ENCODE results near the gene ZBTB7C. TPM values are rescaled to one million over a fixed set of nuclear protein-coding genes. Genes with fewer than 3 reads are reported as not detected.

Gene ZBTB7C
- total and polyA plus RNA-seq, 5 donors: 0.88 to 3.7 (median 2.0) TPM

- no peak for ATAC-seq
- WGBS: 78% methylated on average over 6 of the region's 6 CpGs
- no peak overlapping the region for H3K4me3 ChIP-seq (ENCODE audit: low read length)
- peak in 1 of 3 donors; percentile 18 for DNase-seq
- no peaks in the 10 kb centered on the region for H3K9me3 ChIP-seq (ENCODE audit: control insufficient read depth, low read length)
- intact Hi-C loops (cut with DNase I): loop anchor here in 3 of 4 donors (2.0 to 10.0 kb wide), 3 partner anchors 245 to 247 kb away; no protein-coding TSS in a partner anchor
- no peaks in the 10 kb centered on the region for H3K27me3 ChIP-seq (ENCODE audit: control insufficient read depth, insufficient read depth)
- H3K4me1 ChIP-seq (ENCODE audit: control insufficient read depth, insufficient read depth, low read length): peaks cover 2% of the 10 kb centered on the region
- no peak overlapping the region for H3K27ac ChIP-seq (ENCODE audit: low read length)
Observed at GRCh38 chr18:48019557-48020325, 389.4 kb downstream of the ZBTB7C start.

DNA sequence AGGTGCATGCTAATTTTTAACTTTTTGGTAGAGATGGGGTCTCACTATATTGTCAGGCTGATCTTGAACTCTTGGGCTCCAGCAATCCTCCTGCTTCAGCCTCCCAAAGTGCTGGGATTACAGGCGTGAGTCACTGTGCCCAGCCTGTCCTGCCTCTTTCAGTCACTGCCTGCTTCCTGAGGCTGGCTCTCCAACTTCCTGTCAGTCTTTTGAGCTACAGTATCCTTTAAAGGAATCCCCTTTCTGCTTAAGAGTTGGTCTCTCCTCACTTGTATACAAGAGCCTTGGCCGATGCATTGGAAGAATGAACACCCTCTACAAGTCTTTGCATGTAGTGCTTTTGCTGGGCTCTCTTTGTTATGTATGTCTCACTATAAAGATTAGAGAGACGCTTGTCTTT lies 390.3 kb downstream of the ZBTB7C start:
- Histone ChIP-seq H3K4me1 (ENCODE audit: control insufficient read depth, insufficient read depth, low read length) (peaks cover 2% of the 10 kb centered on the region), H3K9me3 (ENCODE audit: control insufficient read depth, low read length) (no peaks in the 10 kb centered on the region), H3K27me3 (ENCODE audit: control insufficient read depth, insufficient read depth) (no peaks in the 10 kb centered on the region), H3K27ac (ENCODE audit: low read length) (no peak overlapping the region), H3K4me3 (ENCODE audit: low read length) (no peak overlapping the region)
- 78% methylated on average over 3 of the region's 3 CpGs for WGBS
- DNase-seq (no peak), ATAC-seq (no peak)
- intact Hi-C loops (cut with DNase I): no loop called here

GRCh38 chr18:48017635-48018034 lies 391.5 kb downstream of the ZBTB7C start:
- H3K27ac ChIP-seq (ENCODE audit: low read length): no peak overlapping the region
- DNase-seq (no peak), ATAC-seq (no peak)
- no peaks in the 10 kb centered on the region for H3K27me3 ChIP-seq (ENCODE audit: control insufficient read depth, insufficient read depth)
- WGBS: 84% methylated on average over 2 of the region's 2 CpGs
- H3K4me1 ChIP-seq (ENCODE audit: control insufficient read depth, insufficient read depth, low read length): no peaks in the 10 kb centered on the region
- intact Hi-C loops (cut with DNase I): no loop called here
- H3K4me3 ChIP-seq (ENCODE audit: low read length): no peak overlapping the region
- H3K9me3 ChIP-seq (ENCODE audit: control insufficient read depth, low read length): no peaks in the 10 kb centered on the region

- WGBS: 57% methylated on average over 4 of the region's 4 CpGs
- Histone ChIP-seq H3K27me3 (ENCODE audit: control insufficient read depth, insufficient read depth) (no peaks in the 10 kb centered on the region), H3K4me3 (ENCODE audit: low read length) (no peak overlapping the region), H3K9me3 (ENCODE audit: control insufficient read depth, low read length) (no peaks in the 10 kb centered on the region), H3K4me1 (ENCODE audit: control insufficient read depth, insufficient read depth, low read length) (no peaks in the 10 kb centered on the region), H3K27ac (ENCODE audit: low read length) (no peak overlapping the region)
- intact Hi-C loops (cut with DNase I): no loop called here
- DNase-seq (no peak), ATAC-seq (no peak)
Observed at GRCh38 chr18:48013162-48013561, 396.0 kb downstream of the ZBTB7C start.

DNA sequence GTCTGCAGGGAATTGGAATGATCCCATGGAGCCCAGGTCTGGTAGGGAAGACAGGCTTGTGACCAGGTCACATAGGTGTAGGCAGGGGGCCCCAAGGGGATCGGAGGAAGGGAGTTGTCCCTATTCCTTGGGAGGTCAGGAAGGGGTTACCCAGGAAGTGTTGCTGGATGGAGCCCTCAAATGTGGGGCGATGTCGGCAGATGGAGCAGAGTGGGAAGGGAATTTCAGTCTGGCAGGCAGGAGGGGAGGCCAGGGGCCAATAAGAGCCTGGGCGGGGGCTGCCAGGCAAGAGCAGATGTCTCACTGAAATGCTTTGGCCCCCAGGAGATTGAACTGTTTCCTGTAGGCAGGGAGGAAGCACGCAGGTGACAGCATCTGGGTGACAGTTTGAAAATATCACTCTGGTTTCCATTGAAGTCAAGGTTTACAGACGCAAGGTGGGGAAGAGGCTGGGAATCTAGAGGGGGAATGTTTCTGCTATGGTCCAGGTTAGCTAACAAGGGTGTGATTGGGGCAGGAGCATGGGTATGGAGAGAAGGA lies 397.2 kb downstream of the ZBTB7C start:
- 67% methylated on average over 6 of the region's 6 CpGs for WGBS
- no peaks in the 10 kb centered on the region for H3K9me3 ChIP-seq (ENCODE audit: control insufficient read depth, low read length)

DNA sequence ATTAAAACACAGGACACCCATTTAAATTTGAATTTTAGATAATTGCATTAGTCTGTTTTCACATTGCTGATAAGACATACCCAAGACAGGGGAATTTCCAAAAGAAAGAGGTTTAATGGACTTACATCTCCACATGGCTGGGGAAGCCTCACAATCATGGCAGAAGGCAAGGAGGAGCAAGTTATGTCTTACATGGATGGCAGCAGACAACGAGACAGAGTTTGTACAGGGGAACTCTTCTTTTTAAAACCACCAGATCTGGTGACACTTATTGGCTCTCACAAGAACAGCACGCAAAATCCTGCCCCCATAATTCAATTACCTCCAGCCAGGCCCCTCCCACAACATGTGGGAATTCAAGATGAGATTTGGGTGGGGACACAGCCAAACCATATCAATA lies 398.9 kb downstream of the ZBTB7C start:
- H3K4me1 ChIP-seq (ENCODE audit: control insufficient read depth, insufficient read depth, low read length): no peaks in the 10 kb centered on the region
- H3K9me3 ChIP-seq (ENCODE audit: control insufficient read depth, low read length): no peaks in the 10 kb centered on the region
- WGBS: 97% methylated on average over 2 of the region's 2 CpGs
- intact Hi-C loops (cut with DNase I): no loop called here
- ATAC-seq (no peak), DNase-seq (no peak)
- no peak overlapping the region for H3K27ac ChIP-seq (ENCODE audit: low read length)
- H3K27me3 ChIP-seq (ENCODE audit: control insufficient read depth, insufficient read depth): no peaks in the 10 kb centered on the region
- no peak overlapping the region for H3K4me3 ChIP-seq (ENCODE audit: low read length)

More for the DNA sequence above, 397.2 kb downstream of the ZBTB7C start:
- intact Hi-C loops (cut with DNase I): no loop called here
- DNase-seq (no peak), ATAC-seq (no peak)
- no peaks in the 10 kb centered on the region for H3K27me3 ChIP-seq (ENCODE audit: control insufficient read depth, insufficient read depth)
- H3K27ac ChIP-seq (ENCODE audit: low read length): no peak overlapping the region
- no peak overlapping the region for H3K4me3 ChIP-seq (ENCODE audit: low read length)
- no peaks in the 10 kb centered on the region for H3K4me1 ChIP-seq (ENCODE audit: control insufficient read depth, insufficient read depth, low read length)

GRCh38 chr18:48009116-48009745 lies 400.0 kb downstream of the ZBTB7C start:
- intact Hi-C loops (cut with DNase I): no loop called here
- 93% methylated on average over 10 of the region's 10 CpGs for WGBS
- Histone ChIP-seq H3K4me1 (ENCODE audit: control insufficient read depth, insufficient read depth, low read length) (no peaks in the 10 kb centered on the region), H3K4me3 (ENCODE audit: low read length) (no peak overlapping the region), H3K27me3 (ENCODE audit: control insufficient read depth, insufficient read depth) (no peaks in the 10 kb centered on the region), H3K9me3 (ENCODE audit: control insufficient read depth, low read length) (no peaks in the 10 kb centered on the region), H3K27ac (ENCODE audit: low read length) (no peak overlapping the region)
- ATAC-seq (no peak), DNase-seq (no peak)

DNA sequence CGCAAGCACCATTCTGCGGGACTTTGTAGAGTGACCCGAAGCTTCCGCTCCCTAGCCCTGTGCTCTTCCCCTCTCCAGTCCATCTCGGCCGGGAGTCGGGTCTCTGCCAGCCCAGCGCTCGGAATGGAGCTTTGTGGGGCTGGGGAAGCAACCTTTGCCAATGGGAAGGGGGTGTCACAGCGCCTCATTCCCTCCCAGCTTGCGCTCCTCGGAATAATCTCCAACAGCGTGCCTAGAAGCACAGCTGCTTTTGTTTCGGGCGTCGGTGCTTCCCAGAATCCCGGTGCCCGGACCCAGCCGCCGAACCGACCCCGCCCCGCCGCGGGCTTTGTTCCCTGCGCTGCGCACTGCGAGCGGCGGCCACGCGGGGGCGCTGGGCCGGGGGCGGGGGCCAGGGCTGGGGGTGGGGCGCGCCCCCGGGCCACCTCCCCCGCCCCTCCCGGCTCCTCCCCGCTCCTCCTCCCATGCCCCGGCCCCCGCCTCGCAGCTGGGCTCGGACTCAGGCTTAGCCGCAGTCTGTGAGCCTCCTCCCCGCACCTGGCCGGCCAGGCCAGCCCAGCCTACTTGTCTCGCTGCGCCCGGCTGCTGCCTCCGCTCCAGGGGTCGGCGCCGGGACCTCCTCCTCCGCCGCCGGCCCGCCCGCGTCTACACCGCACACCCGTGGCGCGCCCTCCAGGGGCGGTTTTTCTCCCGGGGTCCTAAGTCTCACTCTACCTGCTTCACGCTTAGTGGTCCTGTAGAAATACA lies 401.1 kb downstream of the ZBTB7C start:
- peak; percentile 69 to 87 (median 86) for DNase-seq
- H3K9me3 ChIP-seq (ENCODE audit: control insufficient read depth, low read length): no peaks in the 10 kb centered on the region
- intact Hi-C loops (cut with DNase I): no loop called here
- H3K27me3 ChIP-seq (ENCODE audit: control insufficient read depth, insufficient read depth): no peaks in the 10 kb centered on the region
- H3K4me1 ChIP-seq (ENCODE audit: control insufficient read depth, insufficient read depth, low read length): no peaks in the 10 kb centered on the region
- peak overlapping the region; percentile 78 for H3K4me3 ChIP-seq (ENCODE audit: low read length)
- WGBS: 3% methylated on average over 68 of the region's 68 CpGs
- H3K27ac ChIP-seq (ENCODE audit: low read length): no peak overlapping the region
- peak; percentile 76 to 95 for ATAC-seq

DNA sequence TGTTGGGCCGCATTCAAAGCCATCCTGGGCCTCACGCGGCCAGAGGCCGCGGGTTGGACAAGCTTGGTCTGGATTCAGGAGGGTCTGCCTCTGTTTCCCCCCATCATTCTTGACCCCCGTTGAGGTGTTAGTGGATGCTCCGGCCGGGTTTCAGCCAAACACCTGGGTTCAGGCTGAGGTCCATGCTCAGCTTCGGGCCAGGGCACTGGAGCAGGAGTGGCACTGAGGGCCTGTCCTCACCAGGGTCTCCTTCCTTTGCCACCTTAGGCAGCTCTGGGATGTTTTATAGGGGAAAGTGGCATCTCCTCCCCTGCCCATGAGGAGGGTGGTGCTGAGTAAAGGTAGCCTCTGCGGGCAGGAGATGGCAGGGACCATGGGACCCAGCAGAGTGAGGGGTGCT lies 401.8 kb downstream of the ZBTB7C start:
- ATAC-seq: peak in 1 of 2 donors; percentile 2
- H3K9me3 ChIP-seq (ENCODE audit: control insufficient read depth, low read length): no peaks in the 10 kb centered on the region
- H3K27ac ChIP-seq (ENCODE audit: low read length): no peak overlapping the region
- WGBS: 97% methylated on average over 10 of the region's 10 CpGs
- H3K27me3 ChIP-seq (ENCODE audit: control insufficient read depth, insufficient read depth): no peaks in the 10 kb centered on the region
- no peaks in the 10 kb centered on the region for H3K4me1 ChIP-seq (ENCODE audit: control insufficient read depth, insufficient read depth, low read length)
- H3K4me3 ChIP-seq (ENCODE audit: low read length): no peak overlapping the region
- no peak for DNase-seq
- intact Hi-C loops (cut with DNase I): no loop called here

GRCh38 chr18:48006415-48007175 lies 402.6 kb downstream of the ZBTB7C start:
- H3K4me1 ChIP-seq (ENCODE audit: control insufficient read depth, insufficient read depth, low read length): no peaks in the 10 kb centered on the region
- intact Hi-C loops (cut with DNase I): no loop called here
- no peak for DNase-seq
- WGBS: 97% methylated on average over 12 of the region's 12 CpGs
- ATAC-seq: no peak
- no peaks in the 10 kb centered on the region for H3K9me3 ChIP-seq (ENCODE audit: control insufficient read depth, low read length)
- no peak overlapping the region for H3K27ac ChIP-seq (ENCODE audit: low read length)
- no peak overlapping the region for H3K4me3 ChIP-seq (ENCODE audit: low read length)
- no peaks in the 10 kb centered on the region for H3K27me3 ChIP-seq (ENCODE audit: control insufficient read depth, insufficient read depth)

Measured in right cardiac atrium (tissue), 5 donors.